Hematopoietic multipotent progenitor cell (in vitro differentiated cells): ENCODE measurements around the gene RABL6. TPM values are rescaled to one million over a fixed set of nuclear protein-coding genes. Genes with fewer than 3 reads are reported as not detected.
"Not testable (repeated sequence)": the region's sequence is repeated elsewhere in the genome, so short reads cannot be mapped to it uniquely, and the experiment has no call there.

Source experiments
- DNase-seq, 3 donors: peaks; one replicate each; pipeline ENCODE4 v3.0.0-alpha.2; 2011 to 2015; ENCODE audit warnings: low read depth in 2 of 3, low spot score in 2 of 3
- total RNA-seq: library from RNA; depleted of rRNA; stranded (reverse); fragments of >200 nt; gene quantifications from one replicate; pipeline ENCODE4 v1.2.3, GENCODE V29; 2012

Gene RABL6
- total RNA-seq, 1 donor, result 66.8 TPM

- no peak for DNase-seq
Measured at GRCh38 chr9:136832581-136832980, 24.8 kb downstream of the RABL6 start.

GRCh38 chr9:136833381-136834048 lies 25.8 kb downstream of the RABL6 start:
- not testable (repeated sequence) for DNase-seq

GRCh38 chr9:136835162-136835931 lies 27.6 kb downstream of the RABL6 start:
- DNase-seq, result no peak

GRCh38 chr9:136835932-136836904 lies 28.5 kb downstream of the RABL6 start:
- DNase-seq, result no peak

GRCh38 chr9:136837146-136837855 lies 29.6 kb downstream of the RABL6 start:
- DNase-seq, result no peak

- DNase-seq, result not testable (repeated sequence)
Measured at GRCh38 chr9:136837856-136838277, 30.1 kb downstream of the RABL6 start.

- no peak for DNase-seq
Measured at GRCh38 chr9:136838314-136839228, 30.8 kb downstream of the RABL6 start.

GRCh38 chr9:136839229-136840139 lies 31.7 kb downstream of the RABL6 start:
- DNase-seq, result no peak

- DNase-seq, result no peak
Measured at GRCh38 chr9:136840140-136840876, 32.6 kb downstream of the RABL6 start.

GRCh38 chr9:136840877-136841645 lies 33.3 kb downstream of the RABL6 start:
- no peak for DNase-seq

- not testable (repeated sequence) for DNase-seq
Measured at GRCh38 chr9:136841646-136842379, 34.1 kb downstream of the RABL6 start.

- DNase-seq, result peak; percentile 63 to 87 (median 71)
Measured at GRCh38 chr9:136842380-136842948, 34.7 kb downstream of the RABL6 start, which contains the start of gene AJM1. TSS of gene AJM1 (plus strand) at chr9:136842478. CDS start at chr9:136844415, 1,937 bp downstream.

- DNase-seq, result not testable (repeated sequence)
Measured at GRCh38 chr9:136843159-136843800, 35.5 kb downstream of the RABL6 start.

- DNase-seq, result peak in 1 of 3 donors; percentile 60
Measured at GRCh38 chr9:136843801-136844740, 36.3 kb downstream of the RABL6 start.
